GM21717 (cell line): ENCODE data around the gene EIF3K.

Source experiments
- ATAC-seq: cut with Tn5 transposase; IDR thresholded peaks from one replicate; pipeline ENCODE4 v1.9.1; 2021; ENCODE audit warnings: mild to moderate bottlenecking, moderate library complexity; ENCODE audit not compliant: unreplicated experiment

Gene EIF3K

GRCh38 chr19:38683393-38684077, 64.5 kb downstream of the EIF3K start:
- ATAC-seq, result no peak

DNA sequence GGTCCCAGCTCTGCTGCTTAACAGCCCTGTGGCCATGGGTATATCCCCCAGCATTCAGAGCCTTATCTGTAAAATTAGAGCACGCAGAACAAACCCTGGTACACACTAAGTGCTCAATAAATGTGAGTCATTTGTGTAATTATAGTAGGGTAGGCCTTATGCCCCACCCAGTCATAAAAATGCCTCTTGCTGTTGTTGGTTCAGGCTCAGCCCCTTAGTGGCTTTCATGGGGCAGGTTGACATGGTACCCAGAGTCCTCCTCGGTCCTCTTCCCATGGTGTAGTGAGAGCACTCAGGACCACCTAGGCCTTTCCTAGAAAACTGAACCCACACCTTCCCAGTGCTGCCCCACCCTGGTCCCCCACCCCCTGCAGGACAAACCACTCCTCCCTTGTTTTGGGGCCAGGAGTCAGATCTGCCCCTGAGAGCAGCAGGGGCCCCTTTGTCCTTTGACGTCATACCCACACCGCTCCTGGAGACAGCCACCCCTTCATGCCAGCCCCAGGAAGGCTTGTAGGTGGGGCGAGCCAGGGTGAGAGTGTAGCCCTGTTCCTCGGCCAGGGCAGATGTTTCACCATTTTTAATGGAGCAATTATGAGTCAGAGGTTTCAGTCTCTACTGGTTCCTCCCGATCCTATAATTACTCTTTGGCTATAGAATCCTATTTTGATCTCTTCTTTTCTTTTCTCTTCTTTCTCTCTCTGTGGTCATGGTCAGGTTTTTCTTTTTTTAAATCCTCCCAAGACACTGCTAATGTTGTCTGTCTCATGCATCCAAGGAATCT, 65.3 kb downstream of the EIF3K start:
- no peak for ATAC-seq

DNA sequence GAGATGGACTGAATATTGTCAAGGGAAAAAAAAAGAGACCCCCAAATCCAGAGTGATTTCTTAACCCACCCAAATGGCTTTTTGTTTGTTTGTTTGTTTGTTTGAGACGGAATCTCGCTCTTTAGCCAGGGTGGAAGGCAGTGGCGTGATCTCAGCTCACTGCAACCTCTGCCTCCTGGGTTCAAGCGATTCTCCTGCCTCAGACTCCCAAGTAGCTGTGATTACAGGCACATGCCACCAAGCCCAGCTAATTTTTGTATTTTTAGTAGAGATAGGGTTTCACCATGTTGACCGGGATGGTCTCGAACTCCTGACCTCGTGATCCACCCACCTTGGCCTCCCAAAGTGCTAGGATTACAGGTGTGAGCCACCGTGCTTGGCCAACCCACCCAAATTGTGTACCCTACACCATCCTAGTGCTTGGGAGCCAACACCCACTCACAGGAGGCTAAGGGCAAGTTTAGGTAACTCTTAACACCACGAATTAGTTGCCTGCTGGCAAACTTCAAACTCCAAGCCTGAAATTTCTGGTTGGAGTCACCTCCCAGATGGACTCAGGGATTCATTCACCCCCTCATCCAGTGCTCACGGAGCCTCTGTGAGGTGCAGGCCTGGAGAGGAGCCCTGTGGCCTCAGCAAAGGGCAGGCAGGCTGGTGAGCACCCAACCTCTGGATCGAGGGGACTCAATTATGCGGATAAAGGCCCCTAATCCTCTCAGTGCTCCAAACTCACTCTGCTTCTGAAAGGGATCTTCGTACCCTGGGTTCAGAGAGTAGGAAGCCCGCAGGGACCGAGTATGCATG, 66.1 kb downstream of the EIF3K start:
- ATAC-seq, result no peak

DNA sequence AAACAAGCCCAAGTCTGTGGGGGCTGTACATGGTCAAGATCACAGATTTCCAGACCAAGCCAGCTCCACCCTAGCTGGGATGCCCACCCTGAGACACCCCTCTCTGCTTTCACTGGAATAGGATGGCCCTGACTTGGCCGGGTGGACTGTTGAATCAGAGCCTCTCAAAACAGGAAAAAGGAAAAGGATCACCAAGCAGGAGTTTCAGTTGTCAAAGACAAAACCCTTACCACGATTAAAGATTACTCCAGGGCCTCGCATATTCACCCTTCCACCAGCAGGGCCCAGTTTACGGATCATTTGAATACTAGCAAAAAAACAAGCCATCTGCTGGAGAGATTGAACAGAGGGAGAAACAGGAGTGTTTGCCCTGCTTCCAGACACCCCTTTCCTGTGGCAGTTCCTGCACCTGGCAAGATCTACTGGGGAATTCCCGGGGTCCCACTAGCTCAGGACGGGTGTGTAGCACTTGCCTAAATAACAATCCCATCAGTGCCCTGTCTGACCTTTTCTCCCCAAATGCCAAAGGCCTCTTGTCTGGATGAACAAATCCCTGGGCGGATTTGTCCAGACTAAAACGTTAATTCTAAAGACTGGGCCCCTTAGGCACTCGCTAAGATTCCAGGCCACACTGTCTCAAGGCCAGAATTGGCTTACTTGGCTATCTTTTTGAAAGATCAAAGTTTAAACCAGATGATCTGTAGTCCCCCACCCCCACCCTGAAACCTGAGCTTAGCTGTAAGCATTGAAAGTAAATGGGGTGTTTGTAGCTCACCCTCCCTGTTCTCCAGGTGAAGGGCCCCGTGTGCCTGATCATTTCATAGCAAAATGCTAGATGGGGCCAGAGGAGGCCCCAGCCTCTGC, 66.9 kb downstream of the EIF3K start:
- no peak for ATAC-seq

DNA sequence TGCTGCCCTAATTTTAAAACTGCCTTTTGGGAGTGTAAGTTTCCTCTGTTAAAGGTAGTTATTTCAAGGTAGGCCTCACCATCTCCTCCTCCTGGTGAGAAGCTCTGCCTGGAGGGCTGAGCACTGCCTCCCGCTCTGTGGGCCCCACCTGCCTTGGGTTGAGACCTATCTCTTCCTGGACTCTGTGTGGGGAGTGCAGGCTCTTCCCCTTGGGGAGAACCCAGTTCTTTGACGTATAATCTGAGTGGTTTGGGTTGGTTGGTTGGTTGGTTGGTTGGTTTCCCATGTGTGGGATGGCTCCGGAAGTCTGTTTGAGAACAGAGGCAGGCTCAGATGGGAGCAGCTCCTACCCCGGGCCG, 67.5 kb downstream of the EIF3K start:
- no peak for ATAC-seq
